Bronchial epithelial cell (primary cell): ENCODE data around the gene GAB4. TPM values are rescaled to one million over a fixed set of nuclear protein-coding genes. Genes with fewer than 3 reads are reported as not detected.

ENCODE experiments used
- DNase-seq: peaks from one replicate; pipeline ENCODE4 v3.0.0-alpha.2; 2010; ENCODE audit warnings: low read depth
- FAIRE-seq: peaks from 2 replicates; lab custom pipeline; 2011; peaks lifted over from hg19 to GRCh38; lab: Jason Lieb, UNC
- H3K27me3 ChIP-seq: 2 replicates; pipeline ENCODE4 v1.5.1; 2011; ENCODE audit warnings: low read length; ENCODE audit not compliant: control insufficient read depth, insufficient read depth
- H3K36me3 ChIP-seq: 2 replicates; pipeline ENCODE4 v1.5.1; 2011; ENCODE audit warnings: low read length; ENCODE audit not compliant: control insufficient read depth, insufficient read depth
- H3K4me3 ChIP-seq: 2 replicates; pipeline ENCODE4 v1.5.1; 2011; ENCODE audit warnings: mild to moderate bottlenecking, low read depth, low read length, control low read depth
- total RNA-seq: library from RNA; depleted of rRNA; stranded (reverse); fragments of >200 nt; gene quantifications from 2 replicates; pipeline ENCODE4 v1.2.1, GENCODE V29; 2014
- TF ChIP-seq, protein P1 (sequence below): IDR thresholded peaks from 2 replicates; pipeline ENCODE4 v1.5.1; 2011; ENCODE audit warnings: mild to moderate bottlenecking, moderate library complexity, low read length, control low read depth, inconsistent platforms; ENCODE audit not compliant: insufficient read depth, severe bottlenecking

Gene GAB4
- total RNA-seq, 1 donor from 2014 or later = not detected

GRCh38 chr22:16957781-16958180 is 50.2 kb downstream of the GAB4 start:
- TF ChIP-seq, protein P1, sequence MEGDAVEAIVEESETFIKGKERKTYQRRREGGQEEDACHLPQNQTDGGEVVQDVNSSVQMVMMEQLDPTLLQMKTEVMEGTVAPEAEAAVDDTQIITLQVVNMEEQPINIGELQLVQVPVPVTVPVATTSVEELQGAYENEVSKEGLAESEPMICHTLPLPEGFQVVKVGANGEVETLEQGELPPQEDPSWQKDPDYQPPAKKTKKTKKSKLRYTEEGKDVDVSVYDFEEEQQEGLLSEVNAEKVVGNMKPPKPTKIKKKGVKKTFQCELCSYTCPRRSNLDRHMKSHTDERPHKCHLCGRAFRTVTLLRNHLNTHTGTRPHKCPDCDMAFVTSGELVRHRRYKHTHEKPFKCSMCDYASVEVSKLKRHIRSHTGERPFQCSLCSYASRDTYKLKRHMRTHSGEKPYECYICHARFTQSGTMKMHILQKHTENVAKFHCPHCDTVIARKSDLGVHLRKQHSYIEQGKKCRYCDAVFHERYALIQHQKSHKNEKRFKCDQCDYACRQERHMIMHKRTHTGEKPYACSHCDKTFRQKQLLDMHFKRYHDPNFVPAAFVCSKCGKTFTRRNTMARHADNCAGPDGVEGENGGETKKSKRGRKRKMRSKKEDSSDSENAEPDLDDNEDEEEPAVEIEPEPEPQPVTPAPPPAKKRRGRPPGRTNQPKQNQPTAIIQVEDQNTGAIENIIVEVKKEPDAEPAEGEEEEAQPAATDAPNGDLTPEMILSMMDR = no peak
- no peak overlapping the region for H3K4me3 ChIP-seq
- FAIRE-seq (no peak), DNase-seq (no peak)
- H3K36me3 ChIP-seq = no peaks in the 10 kb centered on the region
- no peaks in the 10 kb centered on the region for H3K27me3 ChIP-seq

DNA sequence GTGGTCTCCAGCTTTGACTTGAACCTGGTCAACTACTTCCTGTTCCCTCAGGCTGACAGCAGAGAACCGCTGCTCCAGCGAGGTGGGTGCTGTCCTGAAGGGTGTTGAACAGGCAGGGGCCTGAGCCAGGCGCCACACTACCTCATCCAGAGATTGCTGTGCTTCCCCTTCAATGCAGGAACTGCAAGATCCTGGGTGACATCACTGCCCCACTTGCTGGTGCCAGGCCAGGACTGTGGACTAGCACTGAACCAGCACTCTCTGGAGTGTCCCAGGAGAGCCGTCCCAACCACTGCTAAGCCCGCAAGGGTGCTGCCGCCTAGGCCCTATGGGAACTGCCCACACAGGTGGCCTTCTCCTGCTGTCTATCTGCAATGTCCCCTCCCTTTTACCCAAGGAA is 51.7 kb downstream of the GAB4 start:
- FAIRE-seq = no peak
- Histone ChIP-seq H3K27me3 (no peaks in the 10 kb centered on the region), H3K4me3 (no peak overlapping the region), H3K36me3 (no peaks in the 10 kb centered on the region)
- TF ChIP-seq, protein P1 = no peak
- DNase-seq = no peak

DNA sequence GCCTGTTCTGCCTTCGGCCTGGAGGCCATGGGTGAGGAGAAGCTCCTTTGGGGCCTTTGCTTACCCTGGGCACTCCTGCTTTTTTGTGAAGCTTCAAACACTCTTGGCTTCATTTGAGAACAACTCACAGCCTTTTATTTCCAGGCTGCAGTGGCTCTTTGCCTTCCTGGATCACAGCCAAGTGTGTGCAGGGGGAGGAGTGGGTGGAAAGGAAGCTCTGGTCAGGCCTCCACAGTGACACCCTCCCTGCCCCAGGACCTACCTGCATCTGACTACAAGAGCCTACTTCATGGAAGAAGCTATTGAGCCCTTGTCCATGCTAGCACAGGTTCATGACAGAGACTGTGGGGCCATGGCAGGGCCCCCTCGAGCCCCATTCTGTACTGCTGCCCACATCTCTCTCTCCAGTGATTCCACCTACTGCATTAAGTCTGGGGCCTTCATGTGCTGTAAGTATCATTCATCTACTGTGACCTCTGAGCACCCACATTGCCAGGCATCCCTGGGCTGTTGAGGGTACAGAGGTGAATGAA is 52.3 kb downstream of the GAB4 start:
- TF ChIP-seq, protein P1 = no peak
- H3K36me3 ChIP-seq = no peaks in the 10 kb centered on the region
- H3K27me3 ChIP-seq = no peaks in the 10 kb centered on the region
- H3K4me3 ChIP-seq = no peak overlapping the region
- DNase-seq (no peak), FAIRE-seq (no peak)

DNA sequence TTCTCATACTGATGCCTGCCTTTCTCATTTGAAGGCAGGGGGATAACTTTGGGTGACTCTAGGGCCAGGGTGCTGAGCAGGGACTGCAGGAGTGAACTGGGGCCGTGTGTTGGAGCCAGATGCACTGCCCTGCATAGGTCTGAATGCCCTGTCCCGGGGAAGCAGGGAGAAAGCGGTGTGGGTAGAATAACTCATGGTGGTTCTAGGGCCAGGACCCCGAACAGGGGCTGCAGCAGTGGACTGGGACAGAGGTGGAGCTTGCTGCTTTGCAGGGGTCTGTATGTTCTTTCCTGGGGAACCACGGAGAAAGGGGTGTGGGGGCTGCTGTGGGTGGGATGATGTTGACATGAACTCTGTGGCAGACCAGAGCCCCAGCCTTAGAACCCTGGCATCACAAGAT is 52.9 kb downstream of the GAB4 start:
- no peaks in the 10 kb centered on the region for H3K27me3 ChIP-seq
- FAIRE-seq (no peak), DNase-seq (no peak)
- TF ChIP-seq, protein P1 = no peak
- no peak overlapping the region for H3K4me3 ChIP-seq
- H3K36me3 ChIP-seq = no peaks in the 10 kb centered on the region

DNA sequence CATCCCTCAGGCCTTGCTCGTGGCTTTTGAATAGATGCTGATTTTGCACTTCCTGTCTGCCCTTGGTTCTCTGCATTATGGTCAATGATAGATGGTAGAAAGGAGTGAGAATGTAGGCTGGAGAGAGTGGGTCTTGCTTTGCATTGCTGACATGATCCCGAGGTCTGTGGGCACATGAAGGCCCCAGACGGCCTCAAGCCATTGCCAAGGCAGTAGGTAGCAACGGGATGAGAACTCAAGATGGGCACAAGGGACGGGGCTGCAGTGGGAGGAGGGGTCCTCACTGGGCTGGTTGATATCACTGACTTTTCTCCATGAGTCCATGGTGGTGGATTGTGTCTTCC is 54.0 kb downstream of the GAB4 start:
- no peak for FAIRE-seq

More for the DNA sequence above, 54.0 kb downstream of the GAB4 start:
- H3K27me3 ChIP-seq = no peaks in the 10 kb centered on the region
- no peak overlapping the region for H3K4me3 ChIP-seq
- no peak for DNase-seq
- TF ChIP-seq, protein P1 = no peak
- no peaks in the 10 kb centered on the region for H3K36me3 ChIP-seq
